GM19351 (cell line): ENCODE data around the gene MYOM3.
"Not testable (repeated sequence)": the region's sequence is repeated elsewhere in the genome, so short reads cannot be mapped to it uniquely, and the experiment has no call there.

ENCODE experiments used
- ATAC-seq: cut with Tn5 transposase; IDR thresholded peaks from one replicate; pipeline ENCODE4 v1.9.1; 2021; ENCODE audit warnings: mild to moderate bottlenecking, moderate library complexity; ENCODE audit not compliant: unreplicated experiment

The MYOM3 gene

GRCh38 chr1:24008574-24009184, 103.3 kb downstream of the MYOM3 start:
- ATAC-seq: not testable (repeated sequence)

GRCh38 chr1:24007079-24007478, 104.9 kb downstream of the MYOM3 start:
- ATAC-seq: no peak
